A549 (cell line): Measurements from ENCODE around the gene TLR6. TPM values are rescaled to one million over a fixed set of nuclear protein-coding genes. Genes with fewer than 3 reads are reported as not detected.

Experiments used
- ATAC-seq, 2 experiments: fragments of 200-7000 bp in 1 of 2; fragments of >200 bp in 1 of 2; cut with Nextera tagmentation in 1 of 2; cut with Tn5 transposase in 1 of 2; 3 replicates each; pipeline versions ENCODE4 v1.8.0 to v1.9.1; 2018 to 2020; ENCODE audit warnings: mild to moderate bottlenecking in 1 of 2, moderate library complexity in 1 of 2
- CTCF ChIA-PET: fragments of 300-600 bp; sonication (Branson Sonifier 250); formaldehyde crosslinking; extraction: SDS; loops from one replicate; lab custom pipeline; 2021; ENCODE audit warnings: antibody characterized with exemption, inconsistent platforms; lab: Yijun Ruan, JAX
- POLR2A ChIA-PET: fragments of 350-600 bp; formaldehyde crosslinking; extraction: SDS; loops from one replicate; lab custom pipeline; 2021; ENCODE audit warnings: antibody characterized with exemption, inconsistent platforms; lab: Yijun Ruan, JAX
- DNase-seq, 2 experiments: peaks; one replicate each; pipeline versions ENCODE4 v3.0.0 to v3.0.0-alpha.2; 2011 to 2016; ENCODE audit warnings: low read depth in 1 of 2, low spot score in 1 of 2
- FAIRE-seq: peaks from 2 replicates; lab custom pipeline; 2011; peaks lifted over from hg19 to GRCh38; lab: Jason Lieb, UNC
- H3K27ac ChIP-seq, 2 experiments: fragments of >200 bp; sonication (Bioruptor Twin); formaldehyde crosslinking; 3 replicates each; pipeline ENCODE4 v1.5.1; 2016 to 2017
- H3K4me1 ChIP-seq: fragments of >200 bp; sonication (Bioruptor Twin); formaldehyde crosslinking; 3 replicates; pipeline ENCODE4 v1.6.1; 2016
- H3K4me2 ChIP-seq: fragments of >200 bp; sonication (Bioruptor Twin); formaldehyde crosslinking; 3 replicates; pipeline ENCODE4 v1.6.1; 2016
- H3K4me3 ChIP-seq: fragments of >200 bp; sonication (Bioruptor Twin); formaldehyde crosslinking; 3 replicates; pipeline ENCODE4 v1.5.1; 2016
- H3K9me3 ChIP-seq: fragments of >200 bp; sonication (Bioruptor Twin); formaldehyde crosslinking; 3 replicates; pipeline ENCODE4 v1.6.1; 2016
- BCL3 ChIP-seq: fragments of >200 bp; sonication (Bioruptor Twin); formaldehyde crosslinking; IDR thresholded peaks from 3 replicates; pipeline ENCODE4 v1.6.1; 2016
- FOSL2 ChIP-seq, 2 experiments: fragments of 450-650 bp in 1 of 2; fragments of >200 bp in 1 of 2; sonication (Bioruptor Twin) in 1 of 2; formaldehyde crosslinking; IDR thresholded peaks; 2 replicates each; pipeline versions ENCODE4 v1.5.0 to v1.6.1; 2016 to 2020; ENCODE audit warnings: mild to moderate bottlenecking in 1 of 2, moderate library complexity in 1 of 2
- FOXS1 ChIP-seq: fragments of 250-450 bp; sonication (Bioruptor Pico); IDR thresholded peaks from 2 replicates; pipeline ENCODE4 v1.5.0; 2020; ENCODE audit warnings: mild to moderate bottlenecking, moderate library complexity
- HOXB13 ChIP-seq: fragments of 250-450 bp; sonication (Bioruptor Pico); IDR thresholded peaks from 2 replicates; pipeline ENCODE4 v1.5.0; 2020; ENCODE audit warnings: low read depth, mild to moderate bottlenecking, moderate library complexity
- JUNB ChIP-seq: fragments of >200 bp; sonication (Bioruptor Twin); formaldehyde crosslinking; IDR thresholded peaks from 2 replicates; pipeline ENCODE4 v1.6.1; 2016
- MYC ChIP-seq: IDR thresholded peaks from 2 replicates; pipeline ENCODE4 v1.6.1; 2012; ENCODE audit warnings: mild to moderate bottlenecking, inconsistent platforms, low read length, improper control_type of control experiment, borderline replicate concordance
- NFE2L2 ChIP-seq: fragments of 150-350 bp; conservative IDR thresholded peaks from 2 replicates; pipeline ENCODE4 v1.6.1; 2014; ENCODE audit warnings: low read length
- NPAS2 ChIP-seq: fragments of 250-450 bp; sonication (Bioruptor Pico); IDR thresholded peaks from 2 replicates; pipeline ENCODE4 v1.8.0; 2022; ENCODE audit warnings: mild to moderate bottlenecking, moderate library complexity, borderline replicate concordance
- PHF8 ChIP-seq: fragments of 200-600 bp; sonication (generic); IDR thresholded peaks from 2 replicates; pipeline ENCODE4 v1.6.1; 2016; ENCODE audit warnings: low read depth, mild to moderate bottlenecking, antibody characterized with exemption, moderate library complexity, borderline replicate concordance
- RNF2 ChIP-seq: fragments of 200-600 bp; sonication (generic); IDR thresholded peaks from 2 replicates; pipeline ENCODE4 v1.6.1; 2016; ENCODE audit warnings: low read depth, mild to moderate bottlenecking, antibody characterized with exemption, moderate library complexity, borderline replicate concordance
- SMC3 ChIP-seq: fragments of >200 bp; sonication (Bioruptor Twin); formaldehyde crosslinking; IDR thresholded peaks from 3 replicates; pipeline ENCODE4 v1.6.1; 2018; ENCODE audit warnings: inconsistent platforms
- TFCP2L1 ChIP-seq: fragments of 250-450 bp; sonication (Bioruptor Pico); IDR thresholded peaks from 2 replicates; pipeline ENCODE4 v1.5.0; 2021; ENCODE audit warnings: mild to moderate bottlenecking
- TP53 ChIP-seq: fragments of 250-450 bp; sonication (Bioruptor Pico); IDR thresholded peaks from 2 replicates; pipeline ENCODE4 v1.5.0; 2021; ENCODE audit warnings: mild to moderate bottlenecking, moderate library complexity
- ZFP36 ChIP-seq: fragments of 450-650 bp; IDR thresholded peaks from 2 replicates; pipeline ENCODE4 v1.6.1; 2014; ENCODE audit warnings: borderline replicate concordance; ENCODE audit not compliant: partially characterized antibody
- ZNF302 ChIP-seq: fragments of 250-450 bp; sonication (Bioruptor Pico); IDR thresholded peaks from 2 replicates; pipeline ENCODE4 v1.9.0; 2021; ENCODE audit warnings: inconsistent platforms, mild to moderate bottlenecking, moderate library complexity
- WGBS: methylation state at CpG from one replicate; pipeline ENCODE4 v1.1.6; 2017; ENCODE audit errors: missing lambda C conversion rate; 5-methylcytosine and 5-hydroxymethylcytosine counted together
- polyA plus RNA-seq, 4 experiments: library from polyadenylated mRNA; depleted of rRNA in 3 of 4; stranded (reverse); fragments of >200 nt; fragmentation: RNase III in 1 of 4; extraction: RNeasy Plus Mini Kit Qiagen cat#74134 plus additional on column Dnase treatment in 1 of 4; gene quantifications; 2 replicates in 3 of 4; 3 replicates in 1 of 4; pipeline ENCODE4 v1.2.3, GENCODE V29; 2011 to 2017
- TF ChIP-seq, protein P1 (sequence below): fragments of 250-450 bp; sonication (Bioruptor Pico); IDR thresholded peaks from 2 replicates; pipeline ENCODE4 v1.5.0; 2021; ENCODE audit warnings: mild to moderate bottlenecking, moderate library complexity, borderline replicate concordance
- TF ChIP-seq, protein P2 (sequence below): fragments of 150-350 bp; IDR thresholded peaks from 2 replicates; pipeline ENCODE4 v1.6.1; 2014; ENCODE audit warnings: low read depth, mild to moderate bottlenecking, low read length

The TLR6 gene
- polyA plus RNA-seq, 2 of the 4 experiments (the other 2 are of a cell fraction), result 5.6 to 11.5 TPM

DNA sequence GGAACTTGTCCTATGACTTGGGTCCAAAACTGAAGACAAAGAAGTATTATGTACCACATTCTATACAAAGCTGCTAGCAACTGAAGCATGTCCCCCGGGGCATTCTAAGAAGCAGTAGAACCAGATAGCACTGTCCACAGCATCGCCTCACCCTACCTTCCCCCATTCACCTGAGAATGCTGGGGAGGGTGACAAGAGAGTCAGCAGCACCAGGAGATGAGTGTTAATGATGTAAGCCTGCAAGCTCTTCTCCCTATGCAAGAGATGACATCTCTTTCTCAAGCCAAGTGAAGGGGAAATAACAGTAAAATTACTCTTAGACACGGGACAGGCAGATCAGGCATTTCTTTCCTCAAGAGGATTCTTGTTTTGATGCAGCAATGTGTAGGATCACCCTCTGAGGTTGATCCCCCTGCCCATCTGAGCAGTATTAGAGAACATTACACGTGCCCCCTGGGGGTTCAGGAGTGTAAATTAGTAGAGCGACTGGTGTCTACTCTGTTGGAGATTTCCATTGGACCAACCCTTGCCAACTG, 38.1 kb downstream of the TLR6 start:
- no peak overlapping the region for H3K4me2 ChIP-seq
- no peak for FAIRE-seq
- 80% methylated on average over 5 of the region's 5 CpGs for WGBS
- CTCF ChIA-PET, result no interaction called here
- H3K4me3 ChIP-seq, result no peak overlapping the region
- DNase-seq, result no peak
- TF ChIP-seq FOXS1 (CRISPR knock-in tag) (no peak), TP53 (CRISPR knock-in tag) (no peak), NFE2L2 (no peak), RNF2 (no peak), TFCP2L1 (no peak), PHF8 (no peak), ZFP36 (no peak), ZNF302 (CRISPR knock-in tag) (no peak), SMC3 (no peak)
- TF ChIP-seq, protein P1, sequence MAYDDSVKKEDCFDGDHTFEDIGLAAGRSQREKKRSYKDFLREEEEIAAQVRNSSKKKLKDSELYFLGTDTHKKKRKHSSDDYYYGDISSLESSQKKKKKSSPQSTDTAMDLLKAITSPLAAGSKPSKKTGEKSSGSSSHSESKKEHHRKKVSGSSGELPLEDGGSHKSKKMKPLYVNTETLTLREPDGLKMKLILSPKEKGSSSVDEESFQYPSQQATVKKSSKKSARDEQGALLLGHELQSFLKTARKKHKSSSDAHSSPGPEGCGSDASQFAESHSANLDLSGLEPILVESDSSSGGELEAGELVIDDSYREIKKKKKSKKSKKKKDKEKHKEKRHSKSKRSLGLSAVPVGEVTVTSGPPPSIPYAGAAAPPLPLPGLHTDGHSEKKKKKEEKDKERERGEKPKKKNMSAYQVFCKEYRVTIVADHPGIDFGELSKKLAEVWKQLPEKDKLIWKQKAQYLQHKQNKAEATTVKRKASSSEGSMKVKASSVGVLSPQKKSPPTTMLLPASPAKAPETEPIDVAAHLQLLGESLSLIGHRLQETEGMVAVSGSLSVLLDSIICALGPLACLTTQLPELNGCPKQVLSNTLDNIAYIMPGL (CRISPR knock-in tag), result no peak
- POLR2A ChIA-PET, result no interaction called here
- ATAC-seq, result no peak
- no peak overlapping the region for H3K27ac ChIP-seq
- H3K4me1 ChIP-seq, result no peaks in the 10 kb centered on the region
- no peaks in the 10 kb centered on the region; the same call in 2 of the 3 replicates for H3K9me3 ChIP-seq

GRCh38 chr4:38815885-38816782, 40.5 kb downstream of the TLR6 start:
- no peaks in the 10 kb centered on the region for H3K4me1 ChIP-seq
- FAIRE-seq (no peak), ATAC-seq (no peak), DNase-seq (no peak)
- POLR2A ChIA-PET, result no interaction called here
- no peak overlapping the region for H3K4me3 ChIP-seq
- H3K4me2 ChIP-seq, result no peak overlapping the region
- H3K9me3 ChIP-seq, result no peaks in the 10 kb centered on the region
- WGBS, result 88% methylated on average over 3 of the region's 3 CpGs
- no peak for TF ChIP-seq NPAS2 (CRISPR knock-in tag)
- TF ChIP-seq PHF8, result no peak
- no peak for TF ChIP-seq BCL3
- TF ChIP-seq, protein P2, sequence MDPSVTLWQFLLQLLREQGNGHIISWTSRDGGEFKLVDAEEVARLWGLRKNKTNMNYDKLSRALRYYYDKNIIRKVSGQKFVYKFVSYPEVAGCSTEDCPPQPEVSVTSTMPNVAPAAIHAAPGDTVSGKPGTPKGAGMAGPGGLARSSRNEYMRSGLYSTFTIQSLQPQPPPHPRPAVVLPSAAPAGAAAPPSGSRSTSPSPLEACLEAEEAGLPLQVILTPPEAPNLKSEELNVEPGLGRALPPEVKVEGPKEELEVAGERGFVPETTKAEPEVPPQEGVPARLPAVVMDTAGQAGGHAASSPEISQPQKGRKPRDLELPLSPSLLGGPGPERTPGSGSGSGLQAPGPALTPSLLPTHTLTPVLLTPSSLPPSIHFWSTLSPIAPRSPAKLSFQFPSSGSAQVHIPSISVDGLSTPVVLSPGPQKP, result no peak
- TF ChIP-seq HOXB13 (CRISPR knock-in tag), result no peak
- TF ChIP-seq TP53 (CRISPR knock-in tag), result no peak
- no peak for TF ChIP-seq NFE2L2
- no peak for TF ChIP-seq ZNF302 (CRISPR knock-in tag)
- no peak for TF ChIP-seq MYC
- no peak for TF ChIP-seq FOSL2 (IDR thresholded peaks at IDR 0.05)
- no peak for TF ChIP-seq FOSL2 (CRISPR knock-in tag; IDR thresholded peaks at IDR 0.05)
- no peak for TF ChIP-seq RNF2
- no peak for TF ChIP-seq JUNB
- no peak overlapping the region for H3K27ac ChIP-seq
- CTCF ChIA-PET, result interaction anchor here (1.8 kb wide), 1 partner anchor 43 kb away, joined by 3 read pairs; no protein-coding TSS in a partner anchor
